Lower leg skin (tissue), 4 donors: ENCODE results near the gene SH2D4B. TPM values are rescaled to one million over a fixed set of nuclear protein-coding genes. Genes with fewer than 3 reads are reported as not detected.

Experiments used
- DNase-seq, 2 donors: peaks; one replicate each; pipeline ENCODE4 v3.0.0-alpha.2; 2019; ENCODE audit warnings: low spot score in 2 of 2
- H3K4me3 ChIP-seq: fragments of 200-600 bp; sonication (generic); 2 replicates; pipeline ENCODE4 v1.5.1; 2017; ENCODE audit warnings: mild to moderate bottlenecking, low read depth; ENCODE audit not compliant: poor library complexity, severe bottlenecking
- POLR2A ChIP-seq, 2 donors: fragments of 450-650 bp; IDR thresholded peaks; one replicate each; pipeline ENCODE4 v1.6.1; 2016 to 2017; ENCODE audit warnings: antibody characterized with exemption in 2 of 2, mild to moderate bottlenecking in 1 of 2, moderate library complexity in 1 of 2
- WGBS, 2 donors: methylation state at CpG; one replicate each; pipeline ENCODE4 v1.1.5; 2018; 5-methylcytosine and 5-hydroxymethylcytosine counted together
- intact Hi-C: fragments of 100-400 bp; cut with DNase I; formaldehyde crosslinking; loops from one replicate; pipeline ENCODE4 v1.15.0; 2023; ENCODE audit warnings: low total_unique reads
- total RNA-seq, 4 donors: library from RNA; depleted of rRNA; stranded (reverse); fragments of >200 nt; gene quantifications; one replicate each; pipeline ENCODE4 v1.1.0, GENCODE V29; 2016
- TF ChIP-seq, protein P1 (sequence below), 3 donors: fragments of 450-650 bp; IDR thresholded peaks; one replicate each; pipeline ENCODE4 v1.5.1; 2016; ENCODE audit warnings: antibody characterized with exemption in 3 of 3, mild to moderate bottlenecking in 3 of 3, moderate library complexity in 2 of 3

The SH2D4B gene
- total RNA-seq, 4 donors from 2014 or later: 0.13 TPM; not detected in 3

DNA sequence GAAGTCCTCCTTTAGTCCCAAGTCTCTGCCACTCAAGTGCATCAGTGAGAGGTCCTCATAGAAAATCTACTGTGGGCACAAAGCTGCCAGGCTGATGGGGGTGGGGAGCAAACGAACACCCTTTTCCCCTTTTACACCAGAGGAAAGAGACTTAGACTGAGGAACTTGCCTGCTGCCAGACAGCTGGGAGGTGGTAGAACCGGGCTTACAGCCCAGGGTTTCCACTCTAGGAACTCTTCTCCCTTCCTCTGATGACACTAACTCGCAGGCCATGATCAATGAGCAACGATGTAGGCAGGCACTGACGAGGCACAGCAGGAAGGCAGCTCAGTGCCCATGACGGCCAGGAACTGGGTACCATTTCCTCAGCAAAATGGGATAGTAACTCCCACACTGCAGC is 11.0 kb upstream of the SH2D4B start:
- no peak for DNase-seq
- TF ChIP-seq, protein P1, sequence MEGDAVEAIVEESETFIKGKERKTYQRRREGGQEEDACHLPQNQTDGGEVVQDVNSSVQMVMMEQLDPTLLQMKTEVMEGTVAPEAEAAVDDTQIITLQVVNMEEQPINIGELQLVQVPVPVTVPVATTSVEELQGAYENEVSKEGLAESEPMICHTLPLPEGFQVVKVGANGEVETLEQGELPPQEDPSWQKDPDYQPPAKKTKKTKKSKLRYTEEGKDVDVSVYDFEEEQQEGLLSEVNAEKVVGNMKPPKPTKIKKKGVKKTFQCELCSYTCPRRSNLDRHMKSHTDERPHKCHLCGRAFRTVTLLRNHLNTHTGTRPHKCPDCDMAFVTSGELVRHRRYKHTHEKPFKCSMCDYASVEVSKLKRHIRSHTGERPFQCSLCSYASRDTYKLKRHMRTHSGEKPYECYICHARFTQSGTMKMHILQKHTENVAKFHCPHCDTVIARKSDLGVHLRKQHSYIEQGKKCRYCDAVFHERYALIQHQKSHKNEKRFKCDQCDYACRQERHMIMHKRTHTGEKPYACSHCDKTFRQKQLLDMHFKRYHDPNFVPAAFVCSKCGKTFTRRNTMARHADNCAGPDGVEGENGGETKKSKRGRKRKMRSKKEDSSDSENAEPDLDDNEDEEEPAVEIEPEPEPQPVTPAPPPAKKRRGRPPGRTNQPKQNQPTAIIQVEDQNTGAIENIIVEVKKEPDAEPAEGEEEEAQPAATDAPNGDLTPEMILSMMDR (IDR thresholded peaks at IDR 0.05): no peak
- TF ChIP-seq POLR2A (IDR thresholded peaks at IDR 0.05): no peak
- intact Hi-C loops: no loop called here
- 50 to 53% methylated on average over 6 of the region's 6 CpGs for WGBS, 2 donors
- no peak overlapping the region for H3K4me3 ChIP-seq

DNA sequence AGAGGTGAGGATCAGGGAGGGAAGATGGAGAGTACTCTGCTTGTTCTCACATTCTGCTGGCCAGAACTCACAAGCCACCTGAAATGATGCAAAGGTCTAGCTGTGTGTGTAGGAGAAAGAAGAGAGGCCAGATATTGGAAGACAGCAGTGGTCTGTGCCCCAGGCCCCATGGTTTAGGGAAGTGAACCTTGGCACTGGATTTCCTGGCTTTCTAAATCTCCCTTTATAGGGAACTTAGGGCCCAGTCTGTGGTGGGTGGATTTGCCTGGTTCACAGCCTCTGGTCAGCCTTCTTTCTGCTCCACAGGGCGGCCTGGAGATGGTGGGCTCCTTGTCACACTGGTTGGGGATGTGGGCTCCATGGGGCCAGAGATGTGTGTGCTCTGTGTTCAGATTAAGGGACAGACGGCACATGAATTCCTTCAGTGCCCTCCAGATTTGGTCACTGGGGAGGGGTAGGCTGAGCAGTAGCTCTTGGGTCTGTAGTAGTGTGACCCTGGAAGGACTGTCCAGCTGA is 9.5 kb upstream of the SH2D4B start:
- H3K4me3 ChIP-seq: no peak overlapping the region
- intact Hi-C loops: no loop called here
- DNase-seq: no peak
- 86 to 97% methylated on average over 2 of the region's 2 CpGs for WGBS, 2 donors
- no peak for TF ChIP-seq POLR2A (IDR thresholded peaks at IDR 0.05)
- TF ChIP-seq, protein P1 (IDR thresholded peaks at IDR 0.05): no peak

DNA sequence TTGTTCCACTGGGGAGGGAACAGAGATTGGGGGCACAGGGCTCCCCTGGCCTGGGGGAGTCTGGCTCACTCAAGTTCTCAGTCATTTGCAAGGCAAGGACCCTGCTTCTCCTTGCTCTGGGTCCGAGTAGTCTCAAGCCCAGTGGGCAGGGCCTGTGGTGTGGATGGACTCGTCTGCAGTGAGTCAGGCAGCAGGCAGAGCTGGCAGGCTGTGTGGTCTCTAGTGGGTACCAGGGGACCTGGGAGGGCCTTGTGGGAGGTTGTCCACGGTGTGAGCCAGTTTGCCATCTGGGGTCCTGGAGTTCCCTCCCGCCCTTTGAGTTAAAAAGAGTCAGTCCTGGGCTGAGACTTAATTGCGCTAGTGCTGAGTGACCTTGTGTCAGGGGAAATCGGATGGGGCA is 8.8 kb upstream of the SH2D4B start:
- WGBS, 2 donors: 83 to 84% methylated on average over 6 of the region's 6 CpGs
- TF ChIP-seq POLR2A (IDR thresholded peaks at IDR 0.05): no peak
- intact Hi-C loops: no loop called here
- no peak overlapping the region for H3K4me3 ChIP-seq
- DNase-seq: no peak

DNA sequence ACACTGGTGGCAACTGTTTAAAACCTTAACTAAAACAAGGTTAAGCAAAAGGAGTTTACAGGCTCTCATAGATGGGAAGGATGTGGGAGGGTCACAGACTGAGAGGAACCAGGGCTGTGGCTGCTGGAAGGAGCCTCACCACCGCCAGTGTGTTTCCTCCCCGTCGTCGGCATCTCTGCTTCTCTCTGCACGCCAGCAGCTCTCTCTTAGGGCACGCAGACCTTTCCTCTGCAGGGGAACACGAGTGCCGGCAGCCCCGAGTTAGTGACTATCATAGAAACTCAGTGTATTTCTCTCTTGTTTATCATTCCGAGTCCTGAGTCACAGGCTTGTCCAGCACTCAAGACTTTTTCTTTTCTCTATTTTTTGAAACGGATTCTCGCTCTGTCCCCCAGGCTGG is 8.1 kb upstream of the SH2D4B start:
- H3K4me3 ChIP-seq: no peak overlapping the region
- no peak for TF ChIP-seq POLR2A (IDR thresholded peaks at IDR 0.05)
- TF ChIP-seq, protein P1 (IDR thresholded peaks at IDR 0.05): no peak
- WGBS, 2 donors: 70 to 79% methylated on average over 12 of the region's 12 CpGs
- no peak for DNase-seq
- intact Hi-C loops: no loop called here

DNA sequence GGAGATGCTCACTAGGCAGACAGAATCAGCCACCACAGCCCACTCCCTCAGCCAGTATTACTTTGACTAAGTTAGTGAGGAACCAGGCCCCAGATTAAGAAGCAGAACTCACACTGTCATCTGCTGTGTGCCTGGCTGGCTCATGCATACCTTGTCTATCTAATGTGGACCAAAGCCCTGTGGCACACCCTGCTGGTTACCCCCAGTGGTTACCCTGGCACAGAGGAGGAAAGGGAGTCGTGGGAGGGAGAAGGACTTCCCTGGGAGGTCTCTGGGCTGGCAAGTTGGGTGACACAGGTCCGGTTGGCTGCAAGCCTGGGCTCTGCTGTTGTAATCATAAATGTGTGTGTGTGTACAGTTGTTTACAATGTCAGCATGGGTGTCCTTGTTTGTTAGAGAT is 7.5 kb upstream of the SH2D4B start:
- no peak overlapping the region for H3K4me3 ChIP-seq
- WGBS, 2 donors: 28 to 49% methylated on average over 2 of the region's 2 CpGs
- intact Hi-C loops: no loop called here
- TF ChIP-seq POLR2A (IDR thresholded peaks at IDR 0.05): no peak
- TF ChIP-seq, protein P1 (IDR thresholded peaks at IDR 0.05): no peak
- no peak for DNase-seq

DNA sequence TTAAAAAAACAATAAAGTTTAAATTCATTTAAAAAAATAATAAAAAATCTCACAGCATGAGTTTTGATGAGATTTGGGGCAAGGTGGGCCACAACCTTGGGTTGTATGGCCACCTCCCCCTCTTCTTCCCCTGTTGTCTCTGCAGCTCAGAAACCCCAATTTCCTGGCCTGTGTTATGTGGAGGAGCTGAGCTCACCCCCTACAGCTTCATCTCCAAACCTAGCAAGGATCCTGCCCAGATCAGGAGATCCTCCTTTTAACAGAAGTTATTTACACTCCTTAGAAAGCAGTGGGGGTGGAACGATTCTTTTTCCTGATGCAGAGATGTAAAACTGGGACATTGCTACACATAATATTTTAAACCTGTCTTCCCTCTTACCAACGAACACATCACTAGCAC is 6.9 kb upstream of the SH2D4B start:
- no peak for DNase-seq
- 39 to 50% methylated on average over 2 of the region's 2 CpGs for WGBS, 2 donors
- H3K4me3 ChIP-seq: no peak overlapping the region
- no peak for TF ChIP-seq POLR2A (IDR thresholded peaks at IDR 0.05)
- TF ChIP-seq, protein P1 (IDR thresholded peaks at IDR 0.05): no peak
- intact Hi-C loops: no loop called here
